A549 (cell line): Measurements from ENCODE around the gene BRSK2.

Source experiments
- BHLHE40 ChIP-seq: IDR thresholded peaks from 2 replicates; pipeline ENCODE4 v1.6.1; 2012; ENCODE audit warnings: low read depth, low read length, inconsistent platforms
- EP300 ChIP-seq, 2 experiments: fragments of >200 bp; sonication (Bioruptor Twin); formaldehyde crosslinking; IDR thresholded peaks; 2 replicates in 1 of 2; 3 replicates in 1 of 2; pipeline ENCODE4 v1.6.1; 2016 to 2017
- MAFK ChIP-seq: fragments of 450-650 bp; IDR thresholded peaks from 2 replicates; pipeline ENCODE4 v1.6.1; 2014; ENCODE audit not compliant: partially characterized antibody
- RNF2 ChIP-seq: fragments of 200-600 bp; sonication (generic); IDR thresholded peaks from 2 replicates; pipeline ENCODE4 v1.6.1; 2016; ENCODE audit warnings: low read depth, mild to moderate bottlenecking, antibody characterized with exemption, moderate library complexity, borderline replicate concordance
- TF ChIP-seq, protein P1 (sequence below): fragments of >200 bp; sonication (Bioruptor Twin); formaldehyde crosslinking; IDR thresholded peaks from 3 replicates; pipeline ENCODE4 v1.5.1; 2016

DNA sequence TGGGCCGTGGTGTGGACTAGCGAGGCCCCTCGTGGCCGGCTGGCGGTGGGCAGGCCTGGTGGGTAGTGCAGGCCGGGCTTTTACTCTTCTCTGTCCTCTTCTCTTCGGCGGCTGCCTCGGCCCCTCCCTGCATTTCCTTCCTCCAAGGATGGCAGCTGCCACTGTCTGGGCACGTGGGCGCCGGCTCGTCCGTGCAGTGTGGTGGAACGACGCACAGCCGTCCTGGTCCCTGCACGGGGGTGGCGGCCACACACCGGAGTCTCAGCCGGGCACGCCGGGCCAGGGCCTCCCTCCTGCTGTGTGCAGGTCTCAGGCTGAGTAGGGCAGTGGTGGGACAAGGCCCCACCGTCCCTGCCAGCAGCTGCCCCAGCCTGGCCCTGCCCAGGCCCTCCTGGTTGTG, 59.1 kb downstream of the BRSK2 start:
- TF ChIP-seq BHLHE40 (no peak), RNF2 (no peak), EP300 (IDR thresholded peaks at IDR 0.05) (no peak), MAFK (no peak)
- TF ChIP-seq, protein P1, sequence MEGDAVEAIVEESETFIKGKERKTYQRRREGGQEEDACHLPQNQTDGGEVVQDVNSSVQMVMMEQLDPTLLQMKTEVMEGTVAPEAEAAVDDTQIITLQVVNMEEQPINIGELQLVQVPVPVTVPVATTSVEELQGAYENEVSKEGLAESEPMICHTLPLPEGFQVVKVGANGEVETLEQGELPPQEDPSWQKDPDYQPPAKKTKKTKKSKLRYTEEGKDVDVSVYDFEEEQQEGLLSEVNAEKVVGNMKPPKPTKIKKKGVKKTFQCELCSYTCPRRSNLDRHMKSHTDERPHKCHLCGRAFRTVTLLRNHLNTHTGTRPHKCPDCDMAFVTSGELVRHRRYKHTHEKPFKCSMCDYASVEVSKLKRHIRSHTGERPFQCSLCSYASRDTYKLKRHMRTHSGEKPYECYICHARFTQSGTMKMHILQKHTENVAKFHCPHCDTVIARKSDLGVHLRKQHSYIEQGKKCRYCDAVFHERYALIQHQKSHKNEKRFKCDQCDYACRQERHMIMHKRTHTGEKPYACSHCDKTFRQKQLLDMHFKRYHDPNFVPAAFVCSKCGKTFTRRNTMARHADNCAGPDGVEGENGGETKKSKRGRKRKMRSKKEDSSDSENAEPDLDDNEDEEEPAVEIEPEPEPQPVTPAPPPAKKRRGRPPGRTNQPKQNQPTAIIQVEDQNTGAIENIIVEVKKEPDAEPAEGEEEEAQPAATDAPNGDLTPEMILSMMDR: no peak
